NCI-H345 treated with DMSO at 0.1 percent for 48 hours (cell line): ENCODE measurements around the gene ZFAND6.

Experiments used
- DNase-seq: peaks from one replicate; lab custom pipeline; 2025; ENCODE audit not compliant: unreplicated experiment; lab: John Stamatoyannopoulos, UW

ZFAND6 gene

GRCh38 chr15:80186597-80186996 lies 127.1 kb downstream of the ZFAND6 start:
- no peak for DNase-seq
